Small intestine (tissue), 7 donors: ENCODE results near the gene MEN1. TPM values are rescaled to one million over a fixed set of nuclear protein-coding genes. Genes with fewer than 3 reads are reported as not detected.

Experiments used
- DNase-seq, 2 donors: peaks; one replicate each; pipeline versions ENCODE4 v3.0.0 to v3.0.0-alpha.2; 2013
- FAIRE-seq: peaks from 2 replicates; lab custom pipeline; 2012; peaks lifted over from hg19 to GRCh38; lab: Jason Lieb, UNC
- H3K27ac ChIP-seq, 3 donors: one replicate each; pipeline ENCODE4 v1.5.1; 2013; ENCODE audit warnings: low read length in 2 of 3, mild to moderate bottlenecking in 2 of 3, control low read depth in 1 of 3, inconsistent platforms in 1 of 3, low read depth in 1 of 3, moderate library complexity in 1 of 3
- H3K27me3 ChIP-seq, 3 donors: one replicate each; pipeline ENCODE4 v1.6.1; 2013; ENCODE audit warnings: low read length in 3 of 3, inconsistent platforms in 1 of 3; ENCODE audit not compliant: control insufficient read depth in 3 of 3, insufficient read depth in 3 of 3
- H3K36me3 ChIP-seq, 3 donors: one replicate each; pipeline ENCODE4 v1.6.1; 2013; ENCODE audit warnings: low read length in 3 of 3, inconsistent platforms in 1 of 3, low read depth in 1 of 3, mild to moderate bottlenecking in 1 of 3, moderate library complexity in 1 of 3; ENCODE audit not compliant: control insufficient read depth in 3 of 3, insufficient read depth in 2 of 3
- H3K4me1 ChIP-seq, 3 donors: one replicate each; pipeline ENCODE4 v1.6.1; 2013; ENCODE audit warnings: low read length in 2 of 3, inconsistent platforms in 1 of 3, low read depth in 1 of 3, mild to moderate bottlenecking in 1 of 3, moderate library complexity in 1 of 3; ENCODE audit not compliant: control insufficient read depth in 3 of 3, insufficient read depth in 2 of 3
- H3K4me3 ChIP-seq, 3 donors: one replicate each; pipeline ENCODE4 v1.5.1; 2013; ENCODE audit warnings: low read length in 3 of 3, control low read depth in 1 of 3, inconsistent platforms in 1 of 3, low read depth in 1 of 3, mild to moderate bottlenecking in 1 of 3, moderate library complexity in 1 of 3
- H3K9me3 ChIP-seq, 2 donors: one replicate each; pipeline ENCODE4 v1.6.1; 2013; ENCODE audit warnings: low read depth in 1 of 2, low read length in 1 of 2; ENCODE audit not compliant: control insufficient read depth in 2 of 2, insufficient read depth in 1 of 2
- WGBS, 3 donors: extraction: QIAGEN DNeasy Blood & Tissue Kit; methylation state at CpG; one replicate each; pipeline ENCODE4 v1.1.7; 2013; 5-methylcytosine and 5-hydroxymethylcytosine counted together
- polyA plus RNA-seq, 4 donors: library from polyadenylated mRNA; stranded (reverse) in 3 of 4; unstranded in 1 of 4; fragments of 200-250 nt in 3 of 4; fragments of 120-200 nt in 1 of 4; gene quantifications; one replicate each; pipeline versions ENCODE4 v1.2.1 to v1.2.3, GENCODE V29; 2013
- donor health status: healthy with polysubstance abuse.
- donor health status: control.
- donor health status: control.
- donor health status: Bipolar disorder and iron deficiency.
- donor health status: healthy.

The MEN1 gene
- polyA plus RNA-seq, 4 donors, result 17.6 to 28.3 (median 25.2) TPM

DNA sequence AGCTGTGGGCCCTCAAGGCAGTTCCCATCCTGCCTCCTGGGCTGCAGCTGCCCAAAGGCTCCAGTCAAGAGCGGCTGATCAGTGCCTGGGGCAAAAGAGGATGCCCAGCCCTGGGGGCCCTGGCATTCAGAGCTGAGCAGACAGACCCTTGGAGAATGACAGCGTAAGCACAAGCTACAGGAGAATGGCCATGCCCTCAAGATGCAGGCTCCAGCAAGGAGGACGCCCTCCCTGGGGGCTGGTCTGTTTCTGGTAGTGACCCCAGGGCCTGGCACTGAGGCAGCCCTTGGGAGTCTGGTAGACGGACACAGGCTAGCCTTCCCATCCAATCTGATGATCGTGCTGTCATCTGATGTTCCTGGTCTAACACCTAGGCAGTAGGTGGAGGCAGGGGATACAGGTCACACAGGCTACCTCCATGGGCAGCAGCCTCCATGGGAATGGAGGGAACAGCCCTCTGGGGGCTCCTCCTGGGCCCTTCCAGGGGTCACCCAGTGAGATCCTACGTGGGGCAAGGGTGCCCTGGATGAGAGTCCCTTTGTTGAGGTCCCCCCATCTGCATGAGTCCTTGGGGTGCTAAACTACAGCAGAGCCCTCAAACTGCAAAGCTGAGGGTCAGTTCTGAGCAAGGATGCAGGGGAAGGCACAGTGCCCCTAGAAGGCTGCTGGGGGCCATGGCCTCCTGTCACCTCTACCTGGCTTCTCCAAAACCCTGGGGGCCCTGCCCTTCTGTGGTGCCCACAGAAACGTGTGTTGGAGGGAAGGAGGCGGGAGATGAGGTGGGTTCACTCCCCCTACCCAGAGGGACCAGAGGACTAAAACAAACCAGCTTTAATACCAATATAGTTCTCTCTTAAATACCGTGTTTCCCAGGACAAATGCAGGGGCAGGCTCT is 21.8 kb downstream of the MEN1 start:
- Histone ChIP-seq H3K27ac (no peak overlapping the region), H3K36me3 (peaks cover 0 to 46% (median 0%) of the 10 kb centered on the region in 3 donors), H3K4me3 (no peak overlapping the region), H3K9me3 (no peaks in the 10 kb centered on the region), H3K27me3 (no peaks in the 10 kb centered on the region), H3K4me1 (peaks cover 0 to 17% (median 0%) of the 10 kb centered on the region in 3 donors)
- FAIRE-seq (no peak), DNase-seq (no peak)
- 67 to 85% (median 81%) methylated on average over 9 of the region's 9 CpGs for WGBS, 3 donors

DNA sequence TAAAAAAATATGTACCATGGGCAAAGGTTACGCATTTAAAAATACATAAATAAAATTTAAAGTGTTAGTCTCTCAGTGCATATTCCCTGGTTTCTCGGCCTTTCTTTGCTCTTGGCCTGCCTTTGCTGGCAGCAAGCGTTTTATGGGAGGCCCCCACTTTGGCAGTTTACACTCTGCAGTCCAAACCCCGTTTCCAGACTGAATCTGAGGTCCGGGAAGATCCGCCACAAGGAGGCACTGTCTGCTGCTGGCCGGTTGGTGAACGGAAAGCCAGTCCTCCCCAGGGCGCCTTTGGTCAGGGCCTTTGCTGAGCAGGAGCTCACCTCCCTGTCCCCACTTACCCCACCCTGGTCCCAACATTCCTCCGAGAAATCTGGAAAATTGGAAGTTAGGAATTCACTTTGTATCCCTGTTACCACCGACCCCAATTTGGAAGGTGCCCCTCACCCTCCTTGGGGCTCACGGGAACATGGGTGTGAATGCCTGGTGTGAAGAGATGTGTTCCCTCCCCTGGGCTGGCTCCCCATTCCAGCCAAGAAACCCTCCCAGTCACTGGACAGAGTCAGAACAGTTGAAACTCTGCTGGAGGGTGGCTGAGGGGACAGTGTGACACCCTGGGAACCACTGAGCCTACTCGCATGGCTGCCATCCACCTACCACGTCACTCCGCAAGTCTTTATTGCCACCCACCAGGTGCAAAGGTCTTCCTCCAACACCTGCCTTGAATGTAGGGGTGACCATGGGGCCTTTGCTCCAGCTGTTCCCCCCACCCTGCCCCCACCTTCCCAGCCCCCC is 22.6 kb downstream of the MEN1 start:
- DNase-seq, result peak; percentile 82 to 85
- H3K27me3 ChIP-seq, result no peaks in the 10 kb centered on the region
- peak overlapping the region in 1 of 3 donors; percentile 55 for H3K27ac ChIP-seq
- FAIRE-seq, result no peak
- H3K4me3 ChIP-seq, result no peak overlapping the region
- H3K4me1 ChIP-seq, result peaks cover 0 to 17% (median 0%) of the 10 kb centered on the region in 3 donors
- no peaks in the 10 kb centered on the region for H3K9me3 ChIP-seq
- 18 to 36% (median 34%) methylated on average over 15 of the region's 15 CpGs for WGBS, 3 donors
- H3K36me3 ChIP-seq, result peaks cover 0 to 43% (median 0%) of the 10 kb centered on the region in 3 donors

DNA sequence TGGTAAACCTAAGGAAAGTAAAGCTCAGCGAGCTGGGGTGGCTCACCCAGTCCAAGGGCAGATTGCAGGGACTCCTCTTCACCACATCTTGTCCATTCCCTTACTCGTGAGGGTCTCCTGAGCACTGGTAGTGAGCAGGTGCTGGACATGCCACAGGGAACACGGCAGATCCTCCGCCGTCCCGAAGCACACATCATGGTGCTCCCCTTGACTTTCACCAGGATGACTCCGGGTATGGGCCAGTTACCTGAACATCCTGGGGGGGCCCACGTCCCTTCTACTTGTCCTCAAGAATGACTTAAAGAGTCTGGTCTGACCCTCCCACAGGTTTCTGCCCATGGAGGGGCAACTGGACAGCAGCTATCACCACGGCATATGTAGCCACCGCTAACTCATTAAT is 24.0 kb downstream of the MEN1 start:
- H3K4me3 ChIP-seq, result no peak overlapping the region
- peaks cover 0 to 31% (median 0%) of the 10 kb centered on the region in 3 donors for H3K36me3 ChIP-seq
- 90 to 93% (median 92%) methylated on average over 10 of the region's 10 CpGs for WGBS, 3 donors
- no peaks in the 10 kb centered on the region for H3K27me3 ChIP-seq
- peaks cover 0 to 17% (median 0%) of the 10 kb centered on the region in 3 donors for H3K4me1 ChIP-seq
- FAIRE-seq, result no peak
- no peak overlapping the region for H3K27ac ChIP-seq
- DNase-seq, result no peak
- H3K9me3 ChIP-seq, result no peaks in the 10 kb centered on the region

DNA sequence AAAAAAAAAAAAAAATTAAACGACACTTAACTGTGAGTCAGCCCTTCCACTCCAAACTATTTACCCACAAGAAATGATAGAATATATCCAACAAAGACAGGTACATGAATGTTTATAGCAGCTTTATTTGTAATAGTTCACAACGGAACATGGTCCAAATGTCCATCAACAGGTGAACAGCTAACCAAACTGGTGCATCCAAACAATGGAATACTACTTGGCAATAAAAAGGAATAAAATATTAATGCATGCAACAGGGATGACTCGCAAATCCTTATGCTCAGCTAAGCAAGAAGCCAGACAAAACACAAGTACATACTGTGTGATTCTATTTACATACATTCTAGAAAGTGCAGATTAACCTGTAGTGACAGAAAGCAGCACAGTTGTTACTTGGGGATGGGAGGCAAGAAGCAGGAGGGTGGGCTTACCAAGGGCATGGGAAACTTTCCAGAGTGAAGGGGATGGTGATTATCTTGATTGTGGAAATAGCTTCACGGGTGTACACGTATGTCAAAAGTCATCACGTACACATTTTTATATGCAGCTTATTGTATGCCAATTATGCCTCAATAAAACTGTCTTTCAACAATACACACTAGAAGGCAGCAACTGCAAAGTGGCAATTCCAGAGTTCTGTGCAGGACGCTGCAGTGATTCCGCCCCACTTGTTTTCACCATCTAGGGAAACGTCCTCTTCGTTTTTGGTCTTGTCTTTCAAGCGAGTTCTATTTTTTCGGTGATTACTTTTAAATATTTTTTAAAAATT is 25.4 kb downstream of the MEN1 start:
- Histone ChIP-seq H3K27ac (no peak overlapping the region), H3K4me1 (peaks cover 0 to 16% (median 0%) of the 10 kb centered on the region in 3 donors), H3K27me3 (no peaks in the 10 kb centered on the region), H3K9me3 (no peaks in the 10 kb centered on the region), H3K36me3 (peaks cover 0 to 22% (median 0%) of the 10 kb centered on the region in 3 donors), H3K4me3 (no peak overlapping the region)
- WGBS, 3 donors, result 75 to 82% (median 81%) methylated on average over 12 of the region's 12 CpGs
- DNase-seq (no peak), FAIRE-seq (no peak)

DNA sequence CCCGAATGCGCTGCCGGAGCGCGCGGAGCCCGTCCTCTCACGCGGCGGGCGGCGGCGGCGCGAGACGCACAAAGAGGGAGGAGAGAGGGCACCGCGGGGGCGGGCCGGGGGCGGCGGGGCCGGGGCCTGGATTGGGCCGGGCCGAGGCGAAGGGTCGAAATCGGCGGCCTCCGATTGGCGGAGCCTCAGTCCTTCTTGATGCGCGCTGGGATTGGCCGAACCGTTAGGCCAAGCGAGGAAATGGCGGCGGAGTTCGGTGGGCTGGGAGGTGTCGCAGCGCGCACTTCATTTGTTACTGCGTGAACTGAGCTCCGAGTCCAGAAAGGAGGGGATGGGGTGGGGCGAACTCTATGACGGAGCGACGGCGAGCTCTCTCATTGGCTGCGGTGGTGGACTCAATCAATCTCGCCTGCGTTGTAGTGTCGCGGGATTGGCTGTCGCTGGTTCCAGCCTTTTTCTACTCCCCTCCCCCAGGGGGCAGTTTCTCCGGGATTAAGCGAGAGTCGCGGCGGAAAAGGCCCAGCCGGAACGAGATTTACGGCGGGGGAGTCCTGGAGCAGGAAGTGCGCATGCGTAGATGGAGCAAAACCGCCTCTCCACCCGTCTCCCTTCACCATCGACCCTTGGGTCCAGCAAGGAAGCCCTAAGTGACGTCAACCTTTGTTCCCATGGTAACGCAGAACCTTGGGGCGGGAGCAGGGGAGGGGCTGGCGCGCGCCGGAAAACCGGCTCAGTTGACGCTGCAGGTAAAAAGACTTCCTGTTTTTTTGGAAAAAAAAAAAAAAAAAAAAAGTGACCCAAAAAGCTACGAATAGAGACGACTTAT is 31.7 kb downstream of the MEN1 start, which contains the start of gene SF1:
Gene SF1, minus strand, starts transcription at position 70 of the 826 bp plus-strand sequence. CDS start 150 bp downstream, outside the sequence.
- FAIRE-seq (no peak), DNase-seq (peak; percentile 100)
- peak within 1 kb of the TSS; percentile 83 to 95 (median 92) for H3K4me3 ChIP-seq
- 0 to 1% (median 0%) methylated on average over 60 to 80 of the region's 80 CpGs for WGBS, 3 donors
- H3K27me3 ChIP-seq, result no peaks in the 10 kb centered on the region
- peaks cover 8 to 21% (median 12%) of the 10 kb centered on the region in 3 donors for H3K36me3 ChIP-seq
- H3K27ac ChIP-seq, result peak within 1 kb of the TSS; percentile 97 to 100 (median 98)
- H3K9me3 ChIP-seq, result no peaks in the 10 kb centered on the region
- peaks cover 2 to 7% (median 5%) of the 10 kb centered on the region in 3 donors for H3K4me1 ChIP-seq

DNA sequence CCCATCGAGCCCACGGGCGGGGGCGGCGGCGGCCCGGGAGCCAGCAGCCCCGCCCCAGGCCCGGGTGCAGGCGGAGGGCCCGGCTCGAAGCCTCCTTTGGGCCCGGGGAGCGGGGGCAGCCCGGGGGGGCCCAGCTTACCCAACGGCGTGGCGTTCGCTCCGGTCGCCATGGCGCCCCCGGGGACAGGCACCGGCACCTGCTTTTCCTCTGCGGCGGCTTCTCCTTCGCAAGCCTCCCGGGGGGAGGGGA is 32.2 kb downstream of the MEN1 start:
- Histone ChIP-seq H3K4me3 (peak overlapping the region; percentile 66 to 95 (median 92)), H3K27ac (peak overlapping the region; percentile 97 to 100 (median 98)), H3K36me3 (peaks cover 11 to 24% (median 16%) of the 10 kb centered on the region in 3 donors), H3K9me3 (no peaks in the 10 kb centered on the region), H3K4me1 (peaks cover 2 to 7% (median 5%) of the 10 kb centered on the region in 3 donors), H3K27me3 (no peaks in the 10 kb centered on the region)
- 0 to 1% methylated on average over 11 to 28 of the region's 28 CpGs; no CpG with 5 or more reads in 1 of the 3 donors for WGBS, 3 donors
- no peak for FAIRE-seq
- DNase-seq, result no peak

DNA sequence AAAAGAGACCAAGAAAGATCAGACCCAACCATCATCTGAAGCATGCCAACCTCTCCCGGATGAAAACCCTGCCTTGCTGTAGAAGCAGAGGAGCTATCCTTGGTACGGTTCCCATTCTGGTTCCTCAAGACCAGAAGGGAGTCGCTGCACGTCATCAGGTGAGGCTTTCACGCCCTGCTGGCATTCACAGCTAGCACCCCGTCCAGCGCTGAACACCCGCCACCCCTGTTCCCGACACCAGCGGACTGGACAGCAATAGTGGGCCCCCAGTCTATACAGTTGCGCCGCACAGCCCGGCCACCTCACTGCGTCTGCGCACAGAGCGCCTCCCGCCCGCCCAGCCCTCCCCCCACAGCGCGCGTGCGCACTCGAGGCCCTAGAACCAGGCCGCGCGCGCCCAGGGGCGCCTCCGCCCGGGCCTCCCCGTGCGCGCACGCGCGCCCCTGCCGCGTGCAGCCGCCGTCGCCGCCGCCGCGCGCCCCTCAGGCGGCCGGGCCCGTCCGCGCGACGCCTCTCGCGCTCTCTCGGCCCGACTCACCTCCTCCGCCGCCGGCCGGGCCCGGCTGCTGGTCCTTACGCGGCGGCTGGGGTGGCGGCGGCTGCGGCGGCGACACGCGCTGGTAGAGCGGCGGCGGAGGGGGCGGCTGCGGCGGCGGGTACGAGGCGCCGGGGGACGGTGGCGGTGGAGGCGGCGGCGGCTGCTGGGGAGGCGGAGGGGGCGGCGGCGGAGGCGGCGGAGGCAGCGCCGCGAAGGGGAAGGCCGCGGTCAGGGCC is 32.7 kb downstream of the MEN1 start:
- 0 to 1% (median 1%) methylated on average over 14 to 98 of the region's 98 CpGs for WGBS, 3 donors
- H3K27ac ChIP-seq, result peak overlapping the region; percentile 97 to 100 (median 98)
- peak overlapping the region; percentile 83 to 95 (median 92) for H3K4me3 ChIP-seq
- H3K27me3 ChIP-seq, result no peaks in the 10 kb centered on the region
- peaks cover 2 to 7% (median 5%) of the 10 kb centered on the region in 3 donors for H3K4me1 ChIP-seq
- FAIRE-seq (no peak), DNase-seq (peak; percentile 89 to 95)
- peaks cover 15 to 28% (median 19%) of the 10 kb centered on the region in 3 donors for H3K36me3 ChIP-seq
- H3K9me3 ChIP-seq, result no peaks in the 10 kb centered on the region
